Measurements from ENCODE around the gene CHKA. TPM values are rescaled to one million over a fixed set of nuclear protein-coding genes. Genes with fewer than 3 reads are reported as not detected.
A peak's percentile ranks its signal among the peaks of the same experiment; 100 is the strongest.

The CHKA gene
- total and polyA plus RNA-seq, 2 experiments from 2014 or later = 37.1 to 94.4 TPM

DNA sequence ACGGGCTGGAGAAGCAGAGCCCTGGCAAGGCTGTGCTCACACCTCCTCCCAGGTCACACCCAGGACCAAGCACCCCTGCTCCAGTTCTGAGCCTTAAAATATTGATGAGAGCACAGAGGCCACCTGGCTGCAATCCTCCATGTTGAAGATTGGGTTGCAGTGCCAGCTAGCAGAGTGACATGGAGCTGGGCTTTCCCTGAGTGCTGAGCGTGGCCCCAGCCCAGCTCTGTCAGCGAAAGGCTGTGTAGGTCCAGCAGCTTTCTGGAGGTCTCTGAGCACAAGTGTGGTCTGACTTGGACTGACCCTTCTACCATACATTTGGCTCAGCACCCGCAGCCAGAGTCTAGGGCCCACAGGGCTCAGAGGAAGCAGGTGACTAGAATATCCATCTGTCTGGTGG, 4.0 kb upstream of the CHKA start (continued):
- TF ChIP-seq, protein P1, sequence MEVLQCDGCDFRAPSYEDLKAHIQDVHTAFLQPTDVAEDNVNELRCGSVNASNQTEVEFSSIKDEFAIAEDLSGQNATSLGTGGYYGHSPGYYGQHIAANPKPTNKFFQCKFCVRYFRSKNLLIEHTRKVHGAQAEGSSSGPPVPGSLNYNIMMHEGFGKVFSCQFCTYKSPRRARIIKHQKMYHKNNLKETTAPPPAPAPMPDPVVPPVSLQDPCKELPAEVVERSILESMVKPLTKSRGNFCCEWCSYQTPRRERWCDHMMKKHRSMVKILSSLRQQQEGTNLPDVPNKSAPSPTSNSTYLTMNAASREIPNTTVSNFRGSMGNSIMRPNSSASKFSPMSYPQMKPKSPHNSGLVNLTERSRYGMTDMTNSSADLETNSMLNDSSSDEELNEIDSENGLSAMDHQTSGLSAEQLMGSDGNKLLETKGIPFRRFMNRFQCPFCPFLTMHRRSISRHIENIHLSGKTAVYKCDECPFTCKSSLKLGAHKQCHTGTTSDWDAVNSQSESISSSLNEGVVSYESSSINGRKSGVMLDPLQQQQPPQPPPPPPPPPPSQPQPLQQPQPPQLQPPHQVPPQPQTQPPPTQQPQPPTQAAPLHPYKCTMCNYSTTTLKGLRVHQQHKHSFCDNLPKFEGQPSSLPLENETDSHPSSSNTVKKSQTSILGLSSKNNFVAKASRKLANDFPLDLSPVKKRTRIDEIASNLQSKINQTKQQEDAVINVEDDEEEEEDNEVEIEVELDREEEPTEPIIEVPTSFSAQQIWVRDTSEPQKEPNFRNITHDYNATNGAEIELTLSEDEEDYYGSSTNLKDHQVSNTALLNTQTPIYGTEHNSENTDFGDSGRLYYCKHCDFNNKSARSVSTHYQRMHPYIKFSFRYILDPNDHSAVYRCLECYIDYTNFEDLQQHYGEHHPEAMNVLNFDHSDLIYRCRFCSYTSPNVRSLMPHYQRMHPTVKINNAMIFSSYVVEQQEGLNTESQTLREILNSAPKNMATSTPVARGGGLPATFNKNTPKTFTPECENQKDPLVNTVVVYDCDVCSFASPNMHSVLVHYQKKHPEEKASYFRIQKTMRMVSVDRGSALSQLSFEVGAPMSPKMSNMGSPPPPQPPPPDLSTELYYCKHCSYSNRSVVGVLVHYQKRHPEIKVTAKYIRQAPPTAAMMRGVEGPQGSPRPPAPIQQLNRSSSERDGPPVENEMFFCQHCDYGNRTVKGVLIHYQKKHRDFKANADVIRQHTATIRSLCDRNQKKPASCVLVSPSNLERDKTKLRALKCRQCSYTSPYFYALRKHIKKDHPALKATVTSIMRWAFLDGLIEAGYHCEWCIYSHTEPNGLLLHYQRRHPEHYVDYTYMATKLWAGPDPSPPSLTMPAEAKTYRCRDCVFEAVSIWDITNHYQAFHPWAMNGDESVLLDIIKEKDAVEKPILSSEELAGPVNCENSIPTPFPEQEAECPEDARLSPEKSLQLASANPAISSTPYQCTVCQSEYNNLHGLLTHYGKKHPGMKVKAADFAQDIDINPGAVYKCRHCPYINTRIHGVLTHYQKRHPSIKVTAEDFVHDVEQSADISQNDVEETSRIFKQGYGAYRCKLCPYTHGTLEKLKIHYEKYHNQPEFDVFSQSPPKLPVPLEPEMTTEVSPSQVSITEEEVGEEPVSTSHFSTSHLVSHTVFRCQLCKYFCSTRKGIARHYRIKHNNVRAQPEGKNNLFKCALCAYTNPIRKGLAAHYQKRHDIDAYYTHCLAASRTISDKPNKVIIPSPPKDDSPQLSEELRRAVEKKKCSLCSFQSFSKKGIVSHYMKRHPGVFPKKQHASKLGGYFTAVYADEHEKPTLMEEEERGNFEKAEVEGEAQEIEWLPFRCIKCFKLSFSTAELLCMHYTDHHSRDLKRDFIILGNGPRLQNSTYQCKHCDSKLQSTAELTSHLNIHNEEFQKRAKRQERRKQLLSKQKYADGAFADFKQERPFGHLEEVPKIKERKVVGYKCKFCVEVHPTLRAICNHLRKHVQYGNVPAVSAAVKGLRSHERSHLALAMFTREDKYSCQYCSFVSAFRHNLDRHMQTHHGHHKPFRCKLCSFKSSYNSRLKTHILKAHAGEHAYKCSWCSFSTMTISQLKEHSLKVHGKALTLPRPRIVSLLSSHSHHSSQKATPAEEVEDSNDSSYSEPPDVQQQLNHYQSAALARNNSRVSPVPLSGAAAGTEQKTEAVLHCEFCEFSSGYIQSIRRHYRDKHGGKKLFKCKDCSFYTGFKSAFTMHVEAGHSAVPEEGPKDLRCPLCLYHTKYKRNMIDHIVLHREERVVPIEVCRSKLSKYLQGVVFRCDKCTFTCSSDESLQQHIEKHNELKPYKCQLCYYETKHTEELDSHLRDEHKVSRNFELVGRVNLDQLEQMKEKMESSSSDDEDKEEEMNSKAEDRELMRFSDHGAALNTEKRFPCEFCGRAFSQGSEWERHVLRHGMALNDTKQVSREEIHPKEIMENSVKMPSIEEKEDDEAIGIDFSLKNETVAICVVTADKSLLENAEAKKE (CRISPR knock-in tag; IDR thresholded peaks at IDR 0.05) = no peak
- TF ChIP-seq NANOG (IDR thresholded peaks at IDR 0.05; ENCODE audit: borderline replicate concordance) (no peak), CREB1 (CRISPR knock-in tag; IDR thresholded peaks at IDR 0.05; ENCODE audit: low read depth) (no peak)

GRCh38 chr11:68122936-68123539, 1.9 kb upstream of the CHKA start:
- H3K27ac Mint-ChIP-seq = peak overlapping the region; percentile 87
- H3K9me3 Mint-ChIP-seq = no peaks in the 10 kb centered on the region; the same call in 2 of the 3 replicates
- H3K4me3 Mint-ChIP-seq = peak overlapping the region; percentile 33; the same call in 1 of the 3 replicates
- peaks cover 24% of the 10 kb centered on the region for H4K20me1 ChIP-seq (replicated peaks; ENCODE audit: insufficient read depth)
- peak overlapping the region; percentile 98 for H3K27ac ChIP-seq (ENCODE audit: low read depth)
- ATAC-seq (no peak), DNase-seq (ENCODE audit: low spot score) (peak; percentile 40)
- H3K27me3 Mint-ChIP-seq (ENCODE audit: insufficient read depth, low read depth, poor library complexity) = peaks cover 18% of the 10 kb centered on the region
- peaks cover 72% of the 10 kb centered on the region for H3K4me1 ChIP-seq (ENCODE audit: insufficient read depth)
- no peaks in the 10 kb centered on the region for H3K27me3 ChIP-seq (ENCODE audit: insufficient read depth)
- no peaks in the 10 kb centered on the region for H3K9me2 ChIP-seq (ENCODE audit: insufficient read depth)
- peaks cover 21% of the 10 kb centered on the region for H3F3A ChIP-seq (replicated peaks; ENCODE audit: low read depth)
- H3K4me1 Mint-ChIP-seq = peaks cover 66% of the 10 kb centered on the region
- H3K79me2 ChIP-seq (replicated peaks; ENCODE audit: insufficient read depth) = peaks cover 30% of the 10 kb centered on the region
- H3K4me3 ChIP-seq = no peak overlapping the region
- peaks cover 16% of the 10 kb centered on the region for H3K36me3 Mint-ChIP-seq (ENCODE audit: low read depth)
- peak overlapping the region; percentile 48 for H3K4me2 ChIP-seq
- H2AFZ ChIP-seq = no peak overlapping the region
- no peaks in the 10 kb centered on the region for H3K36me3 ChIP-seq (ENCODE audit: insufficient read depth)
- no peak for TF ChIP-seq CREB1 (CRISPR knock-in tag; IDR thresholded peaks at IDR 0.05; ENCODE audit: low read depth)
- TF ChIP-seq JUNB (IDR thresholded peaks at IDR 0.05; ENCODE audit: unreplicated experiment) = no peak
- no peak for TF ChIP-seq EZH2 (IDR thresholded peaks at IDR 0.05; ENCODE audit: low read depth, unreplicated experiment)
- no peak for TF ChIP-seq EZH2phosphoT487 (IDR thresholded peaks at IDR 0.05; ENCODE audit: unreplicated experiment)
- TF ChIP-seq, protein P2, sequence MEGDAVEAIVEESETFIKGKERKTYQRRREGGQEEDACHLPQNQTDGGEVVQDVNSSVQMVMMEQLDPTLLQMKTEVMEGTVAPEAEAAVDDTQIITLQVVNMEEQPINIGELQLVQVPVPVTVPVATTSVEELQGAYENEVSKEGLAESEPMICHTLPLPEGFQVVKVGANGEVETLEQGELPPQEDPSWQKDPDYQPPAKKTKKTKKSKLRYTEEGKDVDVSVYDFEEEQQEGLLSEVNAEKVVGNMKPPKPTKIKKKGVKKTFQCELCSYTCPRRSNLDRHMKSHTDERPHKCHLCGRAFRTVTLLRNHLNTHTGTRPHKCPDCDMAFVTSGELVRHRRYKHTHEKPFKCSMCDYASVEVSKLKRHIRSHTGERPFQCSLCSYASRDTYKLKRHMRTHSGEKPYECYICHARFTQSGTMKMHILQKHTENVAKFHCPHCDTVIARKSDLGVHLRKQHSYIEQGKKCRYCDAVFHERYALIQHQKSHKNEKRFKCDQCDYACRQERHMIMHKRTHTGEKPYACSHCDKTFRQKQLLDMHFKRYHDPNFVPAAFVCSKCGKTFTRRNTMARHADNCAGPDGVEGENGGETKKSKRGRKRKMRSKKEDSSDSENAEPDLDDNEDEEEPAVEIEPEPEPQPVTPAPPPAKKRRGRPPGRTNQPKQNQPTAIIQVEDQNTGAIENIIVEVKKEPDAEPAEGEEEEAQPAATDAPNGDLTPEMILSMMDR (conservative IDR thresholded peaks at IDR 0.05; ENCODE audit: low read depth in 2 of 2) = no peak
- no peak for TF ChIP-seq ZNF114 (CRISPR knock-in tag; IDR thresholded peaks at IDR 0.05)
- TF ChIP-seq ETS1 (IDR thresholded peaks at IDR 0.05) = no peak
- TF ChIP-seq, protein P3, sequence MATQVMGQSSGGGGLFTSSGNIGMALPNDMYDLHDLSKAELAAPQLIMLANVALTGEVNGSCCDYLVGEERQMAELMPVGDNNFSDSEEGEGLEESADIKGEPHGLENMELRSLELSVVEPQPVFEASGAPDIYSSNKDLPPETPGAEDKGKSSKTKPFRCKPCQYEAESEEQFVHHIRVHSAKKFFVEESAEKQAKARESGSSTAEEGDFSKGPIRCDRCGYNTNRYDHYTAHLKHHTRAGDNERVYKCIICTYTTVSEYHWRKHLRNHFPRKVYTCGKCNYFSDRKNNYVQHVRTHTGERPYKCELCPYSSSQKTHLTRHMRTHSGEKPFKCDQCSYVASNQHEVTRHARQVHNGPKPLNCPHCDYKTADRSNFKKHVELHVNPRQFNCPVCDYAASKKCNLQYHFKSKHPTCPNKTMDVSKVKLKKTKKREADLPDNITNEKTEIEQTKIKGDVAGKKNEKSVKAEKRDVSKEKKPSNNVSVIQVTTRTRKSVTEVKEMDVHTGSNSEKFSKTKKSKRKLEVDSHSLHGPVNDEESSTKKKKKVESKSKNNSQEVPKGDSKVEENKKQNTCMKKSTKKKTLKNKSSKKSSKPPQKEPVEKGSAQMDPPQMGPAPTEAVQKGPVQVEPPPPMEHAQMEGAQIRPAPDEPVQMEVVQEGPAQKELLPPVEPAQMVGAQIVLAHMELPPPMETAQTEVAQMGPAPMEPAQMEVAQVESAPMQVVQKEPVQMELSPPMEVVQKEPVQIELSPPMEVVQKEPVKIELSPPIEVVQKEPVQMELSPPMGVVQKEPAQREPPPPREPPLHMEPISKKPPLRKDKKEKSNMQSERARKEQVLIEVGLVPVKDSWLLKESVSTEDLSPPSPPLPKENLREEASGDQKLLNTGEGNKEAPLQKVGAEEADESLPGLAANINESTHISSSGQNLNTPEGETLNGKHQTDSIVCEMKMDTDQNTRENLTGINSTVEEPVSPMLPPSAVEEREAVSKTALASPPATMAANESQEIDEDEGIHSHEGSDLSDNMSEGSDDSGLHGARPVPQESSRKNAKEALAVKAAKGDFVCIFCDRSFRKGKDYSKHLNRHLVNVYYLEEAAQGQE (IDR thresholded peaks at IDR 0.05; ENCODE audit: unreplicated experiment) = no peak
- no peak for TF ChIP-seq POLR2AphosphoS5 (IDR thresholded peaks at IDR 0.05; ENCODE audit: low read depth)
